Cardiac fibroblast (primary cell): ENCODE results near the gene OIT3.

Experiments used
- DNase-seq, 2 donors: peaks; one replicate each; pipeline versions ENCODE4 v3.0.0 to v3.0.0-alpha.2; 2010; ENCODE audit warnings: low read depth in 2 of 2
- H3K4me3 ChIP-seq, 2 donors: replicated peaks in 1 of 2; 1 replicate in 1 of 2; 2 replicates in 1 of 2; pipeline ENCODE4 v1.5.1; 2011; ENCODE audit warnings: low read depth in 2 of 2, low read length in 2 of 2, mild to moderate bottlenecking in 2 of 2, moderate library complexity in 1 of 2
- TF ChIP-seq, protein P1 (sequence below): IDR thresholded peaks from one replicate; pipeline ENCODE4 v1.5.1; 2011; ENCODE audit warnings: low read depth, mild to moderate bottlenecking, low read length, inconsistent platforms

OIT3 gene

DNA sequence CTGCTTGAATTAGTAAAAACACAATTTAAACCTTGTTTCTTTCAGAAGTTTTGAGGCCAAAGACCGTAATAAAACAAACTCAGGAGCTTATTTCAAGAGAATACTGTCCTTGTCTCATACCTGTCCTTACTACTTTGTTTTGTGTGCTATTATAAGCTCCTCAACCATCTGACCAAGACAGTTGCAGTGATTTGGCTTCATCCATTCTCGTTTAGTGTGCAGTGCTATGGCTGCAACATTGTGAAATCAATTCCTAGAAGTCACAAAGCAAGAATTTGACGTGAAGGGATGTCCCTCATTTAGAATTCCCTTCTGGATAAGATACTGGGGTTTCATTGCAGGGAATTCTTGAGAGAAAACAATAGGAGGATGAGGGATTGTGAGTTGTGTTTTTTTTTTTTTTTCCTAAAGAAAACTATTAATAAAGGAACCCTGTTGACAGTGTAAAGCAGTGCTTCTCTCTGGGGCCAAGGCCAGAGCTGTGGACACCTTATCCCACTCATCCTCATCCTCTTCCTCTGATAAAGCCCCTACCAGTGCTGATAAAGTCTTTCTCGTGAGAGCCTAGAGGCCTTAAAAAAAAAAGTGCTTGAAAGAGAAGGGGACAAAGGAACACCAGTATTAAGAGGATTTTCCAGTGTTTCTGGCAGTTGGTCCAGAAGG lies at the start of gene OIT3:
OIT3 (plus strand) TSS at position 604 of the 663 bp plus-strand sequence. CDS start 60 bp downstream, outside the sequence.
- no peak within 1 kb of the TSS for H3K4me3 ChIP-seq
- TF ChIP-seq, protein P1, sequence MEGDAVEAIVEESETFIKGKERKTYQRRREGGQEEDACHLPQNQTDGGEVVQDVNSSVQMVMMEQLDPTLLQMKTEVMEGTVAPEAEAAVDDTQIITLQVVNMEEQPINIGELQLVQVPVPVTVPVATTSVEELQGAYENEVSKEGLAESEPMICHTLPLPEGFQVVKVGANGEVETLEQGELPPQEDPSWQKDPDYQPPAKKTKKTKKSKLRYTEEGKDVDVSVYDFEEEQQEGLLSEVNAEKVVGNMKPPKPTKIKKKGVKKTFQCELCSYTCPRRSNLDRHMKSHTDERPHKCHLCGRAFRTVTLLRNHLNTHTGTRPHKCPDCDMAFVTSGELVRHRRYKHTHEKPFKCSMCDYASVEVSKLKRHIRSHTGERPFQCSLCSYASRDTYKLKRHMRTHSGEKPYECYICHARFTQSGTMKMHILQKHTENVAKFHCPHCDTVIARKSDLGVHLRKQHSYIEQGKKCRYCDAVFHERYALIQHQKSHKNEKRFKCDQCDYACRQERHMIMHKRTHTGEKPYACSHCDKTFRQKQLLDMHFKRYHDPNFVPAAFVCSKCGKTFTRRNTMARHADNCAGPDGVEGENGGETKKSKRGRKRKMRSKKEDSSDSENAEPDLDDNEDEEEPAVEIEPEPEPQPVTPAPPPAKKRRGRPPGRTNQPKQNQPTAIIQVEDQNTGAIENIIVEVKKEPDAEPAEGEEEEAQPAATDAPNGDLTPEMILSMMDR, result no peak
- peak; percentile 6 to 51 for DNase-seq

GRCh38 chr10:72846238-72846637 lies 47.3 kb upstream of the OIT3 start:
- TF ChIP-seq, protein P1, result no peak
- no peak overlapping the region for H3K4me3 ChIP-seq
- DNase-seq, result peak; percentile 62 to 88

- H3K4me3 ChIP-seq, result no peak overlapping the region
- TF ChIP-seq, protein P1, result no peak
- DNase-seq, result peak in 1 of 2 donors; percentile 23
These were observed 45.9 kb upstream of the OIT3 start for GRCh38 chr10:72847681-72848080.

GRCh38 chr10:72850861-72851260 lies 42.7 kb upstream of the OIT3 start:
- H3K4me3 ChIP-seq, result no peak overlapping the region
- TF ChIP-seq, protein P1, result no peak
- DNase-seq, result no peak

GRCh38 chr10:72851509-72851908 lies 42.0 kb upstream of the OIT3 start:
- H3K4me3 ChIP-seq, result no peak overlapping the region
- TF ChIP-seq, protein P1, result no peak
- DNase-seq, result no peak

- no peak for DNase-seq
- TF ChIP-seq, protein P1, result no peak
- H3K4me3 ChIP-seq, result no peak overlapping the region
These were observed 41.0 kb upstream of the OIT3 start for GRCh38 chr10:72852508-72852907.

DNA sequence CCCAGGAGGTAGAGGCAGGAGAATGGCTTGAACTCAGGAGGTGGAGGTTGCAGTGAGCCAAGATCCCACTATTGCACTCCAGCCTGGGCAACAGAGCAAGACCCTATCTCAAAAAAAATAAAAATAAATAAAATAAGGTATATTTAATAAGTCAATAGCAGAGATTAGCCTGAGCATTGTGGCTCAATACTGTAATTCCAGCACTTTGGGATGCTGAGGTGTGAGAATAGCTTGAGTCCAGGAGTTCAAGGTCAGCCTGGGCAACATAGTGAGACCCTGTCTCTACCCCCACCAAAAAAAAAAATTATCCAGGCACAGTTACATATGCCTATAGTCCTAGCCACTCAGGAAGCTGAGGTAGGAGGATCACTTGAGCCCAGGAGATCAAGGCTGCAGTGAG lies 38.4 kb upstream of the OIT3 start:
- no peak for DNase-seq
- TF ChIP-seq, protein P1, result no peak
- no peak overlapping the region for H3K4me3 ChIP-seq
